HG03378 (cell line): ENCODE data around the gene SPATA46.

Source experiments
- ATAC-seq: cut with Tn5 transposase; IDR thresholded peaks from one replicate; pipeline ENCODE4 v1.9.1; 2021; ENCODE audit warnings: mild to moderate bottlenecking, moderate library complexity; ENCODE audit not compliant: unreplicated experiment

SPATA46 gene

DNA sequence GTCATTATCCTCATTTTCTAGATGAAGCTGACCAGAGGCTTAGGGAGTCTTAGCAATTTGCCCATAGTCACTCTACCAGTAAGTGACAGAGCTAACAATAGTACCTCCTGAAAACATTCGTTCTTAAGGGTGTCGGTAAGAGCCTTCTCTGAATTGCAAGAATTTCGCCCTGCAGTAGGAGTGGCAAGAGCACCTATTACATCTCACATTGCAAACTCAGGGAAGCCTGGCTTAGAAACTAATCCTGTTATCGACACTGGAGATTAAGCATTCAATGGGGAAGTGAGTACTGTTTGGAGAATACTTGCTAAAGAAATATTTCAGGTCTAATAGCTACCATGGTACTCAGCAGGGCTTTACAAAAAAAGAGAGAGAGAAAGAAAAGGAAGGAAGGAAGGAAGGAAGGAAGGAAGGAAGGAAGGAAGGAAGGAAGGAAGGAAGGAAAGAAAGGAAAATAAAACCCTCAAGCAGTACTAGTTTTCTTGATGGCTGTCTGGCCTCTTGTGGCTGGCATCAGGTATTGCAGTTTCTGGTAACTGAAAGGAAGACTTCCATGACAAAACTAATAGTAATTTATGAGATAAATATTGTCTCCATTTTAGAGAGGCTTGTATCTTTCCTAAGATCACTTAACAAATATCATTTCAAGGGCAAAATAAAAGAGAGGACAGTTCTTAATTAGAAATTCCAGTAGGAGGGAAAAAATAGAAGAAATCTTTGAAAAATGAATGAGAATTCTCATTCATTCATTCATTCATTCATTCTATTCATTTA, 15.3 kb upstream of the SPATA46 start:
- ATAC-seq = no peak

GRCh38 chr1:162390396-162391185, 13.9 kb upstream of the SPATA46 start:
- no peak for ATAC-seq

DNA sequence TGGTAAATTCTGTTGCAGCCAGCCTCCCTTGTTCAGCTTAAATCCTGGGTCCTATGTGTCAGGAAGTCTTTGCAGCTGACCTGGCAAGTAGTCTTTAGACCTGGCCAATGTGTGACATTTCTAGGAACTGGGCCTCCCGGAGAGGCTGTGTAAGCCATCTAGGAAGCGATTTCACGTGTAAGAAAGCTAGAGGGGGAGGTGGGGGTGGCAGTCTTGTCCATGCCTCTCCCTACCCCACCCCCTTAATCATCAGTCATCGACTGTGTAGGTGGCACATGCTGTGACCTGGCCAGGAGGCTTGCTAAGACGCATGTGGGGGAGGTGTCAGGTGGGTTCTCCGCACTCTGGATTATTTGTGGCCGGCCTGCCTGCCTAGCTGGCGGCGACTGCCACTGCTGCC, 13.3 kb upstream of the SPATA46 start:
- no peak for ATAC-seq

DNA sequence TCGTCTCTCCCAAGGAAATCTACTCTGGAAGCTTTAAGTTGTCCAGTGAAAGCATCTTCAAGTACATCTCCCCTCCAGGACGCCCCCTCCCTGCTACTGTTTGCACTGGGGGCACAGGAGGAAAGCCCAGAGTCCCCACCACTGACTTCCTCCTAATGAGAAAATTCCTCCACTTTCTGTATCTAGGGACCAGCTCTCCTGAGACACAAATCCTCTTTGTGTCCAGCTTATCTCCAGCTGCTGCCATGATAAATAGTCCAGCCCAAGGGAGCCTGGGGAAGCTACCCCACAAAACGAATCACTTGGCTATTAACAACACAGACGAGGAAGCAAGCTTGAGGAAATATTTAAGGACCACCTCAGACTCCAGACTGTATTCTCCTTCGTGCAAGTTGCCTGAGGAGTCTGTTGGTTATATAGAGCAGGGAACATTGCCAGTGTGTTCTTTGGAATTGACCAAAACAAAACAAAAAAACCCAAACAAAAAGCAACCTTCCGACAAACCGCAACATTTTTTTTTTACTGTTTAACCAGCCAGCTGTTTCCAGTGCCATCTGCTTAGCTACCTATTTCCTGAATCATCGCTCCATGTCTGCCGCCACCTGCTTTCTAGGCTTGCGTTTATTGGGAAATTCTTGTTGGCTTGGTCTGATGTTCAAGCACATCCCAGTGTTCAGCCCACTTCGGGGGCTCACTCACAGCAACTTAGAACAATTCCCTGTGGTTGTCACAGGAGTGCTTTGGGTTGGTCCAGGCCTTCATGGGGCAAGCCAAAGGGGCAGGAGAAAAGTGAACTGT, 12.6 kb upstream of the SPATA46 start:
- no peak for ATAC-seq

DNA sequence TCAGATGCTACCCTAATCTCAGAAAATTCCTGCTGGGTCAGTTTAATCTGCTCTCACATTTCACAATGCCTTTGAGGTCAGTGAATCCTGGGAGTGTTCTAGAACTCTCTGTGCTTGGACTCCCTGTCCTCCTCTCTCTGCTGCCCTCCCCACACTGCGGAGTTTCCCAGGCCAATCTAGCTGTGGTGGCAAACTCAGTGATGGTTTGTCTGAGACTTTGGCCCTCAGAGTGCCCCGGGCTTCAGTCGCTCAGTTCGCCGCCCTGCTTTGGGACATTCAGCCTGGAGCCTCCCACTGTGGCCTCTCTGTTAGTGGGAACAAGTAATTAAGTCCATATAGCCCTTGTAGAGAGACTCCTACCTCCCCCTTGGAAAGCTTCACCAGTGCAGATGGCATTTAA, 12.0 kb upstream of the SPATA46 start:
- no peak for ATAC-seq

DNA sequence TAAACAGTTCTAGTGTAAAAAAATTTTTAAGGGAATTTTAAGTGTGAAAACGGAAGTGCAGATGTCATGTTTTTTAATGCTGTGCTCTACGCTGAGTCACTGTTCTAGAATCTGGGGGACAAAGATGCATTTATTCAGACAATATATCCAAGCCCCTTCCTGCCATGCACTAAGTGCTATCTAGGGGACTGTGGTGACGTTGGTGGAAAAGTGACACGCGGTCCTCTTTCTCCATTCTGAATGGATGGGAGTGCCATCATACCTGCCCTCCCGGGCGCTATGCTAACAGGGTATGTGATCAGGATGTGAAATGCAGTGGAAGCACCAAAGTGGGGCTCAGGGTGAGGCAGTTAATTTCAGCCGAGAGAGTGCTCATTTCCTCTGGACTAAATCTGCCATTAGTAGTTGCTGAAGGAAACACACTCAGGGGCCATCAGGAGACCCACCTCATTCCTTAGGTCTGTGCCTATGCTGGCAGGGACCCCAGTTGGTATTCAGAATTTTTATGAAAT, 11.5 kb upstream of the SPATA46 start:
- ATAC-seq = no peak

- ATAC-seq = no peak
Measured at GRCh38 chr1:162387226-162388082, 10.8 kb upstream of the SPATA46 start.

DNA sequence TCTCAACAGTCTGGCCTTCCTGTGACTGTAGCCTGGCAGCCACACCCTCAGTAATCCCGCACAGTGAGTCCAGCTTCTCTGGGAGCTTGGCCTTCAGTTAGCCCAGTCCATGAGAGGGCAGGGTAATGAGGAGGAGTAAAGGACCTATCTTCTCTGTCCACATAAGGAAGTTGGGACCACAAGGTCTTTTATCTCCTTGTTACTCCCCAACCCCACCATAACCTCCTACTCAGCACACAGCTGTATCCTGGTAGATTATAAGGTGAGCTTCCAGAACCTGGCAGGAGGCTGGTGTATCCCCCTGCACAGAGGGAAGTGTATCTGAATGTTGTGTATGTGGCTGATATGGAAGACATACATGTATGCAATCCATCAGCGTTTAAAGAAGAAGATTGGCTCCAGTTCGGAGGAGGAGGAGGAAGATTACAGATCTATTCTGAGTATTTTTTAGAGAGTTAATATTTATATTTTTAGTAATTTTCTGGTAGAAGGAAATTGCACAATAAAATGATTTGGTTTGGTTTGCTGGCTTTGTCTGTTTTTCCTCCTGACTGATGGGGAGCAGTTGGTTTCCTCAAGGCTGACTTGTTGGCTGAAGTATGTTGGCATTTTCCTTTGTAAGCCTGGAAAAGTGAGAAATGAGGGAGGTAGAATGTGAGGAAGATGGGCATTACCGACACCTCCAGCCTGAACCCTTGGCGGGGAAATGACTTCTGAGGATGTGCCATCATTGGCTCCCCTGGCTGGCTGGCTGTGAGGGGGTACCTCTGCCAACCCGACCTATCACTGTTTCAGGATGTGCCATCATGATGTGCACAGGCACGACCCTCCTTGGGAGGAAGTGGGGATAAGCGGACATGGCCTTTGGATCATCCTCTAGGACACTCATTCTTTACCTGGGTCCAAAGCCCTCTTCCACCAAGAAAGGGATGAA, 9.9 kb upstream of the SPATA46 start:
- no peak for ATAC-seq

- no peak for ATAC-seq
Measured at GRCh38 chr1:162385702-162386101, 9.0 kb upstream of the SPATA46 start.

GRCh38 chr1:162385280-162385623, 8.6 kb upstream of the SPATA46 start:
- ATAC-seq = no peak

- ATAC-seq = no peak
Measured at GRCh38 chr1:162384601-162385279, 8.1 kb upstream of the SPATA46 start.

- ATAC-seq = no peak
Measured at GRCh38 chr1:162384116-162384515, 7.5 kb upstream of the SPATA46 start.

- ATAC-seq = no peak
Measured at GRCh38 chr1:162383516-162383915, 6.9 kb upstream of the SPATA46 start.

- no peak for ATAC-seq
Measured at GRCh38 chr1:162383091-162383490, 6.4 kb upstream of the SPATA46 start.

DNA sequence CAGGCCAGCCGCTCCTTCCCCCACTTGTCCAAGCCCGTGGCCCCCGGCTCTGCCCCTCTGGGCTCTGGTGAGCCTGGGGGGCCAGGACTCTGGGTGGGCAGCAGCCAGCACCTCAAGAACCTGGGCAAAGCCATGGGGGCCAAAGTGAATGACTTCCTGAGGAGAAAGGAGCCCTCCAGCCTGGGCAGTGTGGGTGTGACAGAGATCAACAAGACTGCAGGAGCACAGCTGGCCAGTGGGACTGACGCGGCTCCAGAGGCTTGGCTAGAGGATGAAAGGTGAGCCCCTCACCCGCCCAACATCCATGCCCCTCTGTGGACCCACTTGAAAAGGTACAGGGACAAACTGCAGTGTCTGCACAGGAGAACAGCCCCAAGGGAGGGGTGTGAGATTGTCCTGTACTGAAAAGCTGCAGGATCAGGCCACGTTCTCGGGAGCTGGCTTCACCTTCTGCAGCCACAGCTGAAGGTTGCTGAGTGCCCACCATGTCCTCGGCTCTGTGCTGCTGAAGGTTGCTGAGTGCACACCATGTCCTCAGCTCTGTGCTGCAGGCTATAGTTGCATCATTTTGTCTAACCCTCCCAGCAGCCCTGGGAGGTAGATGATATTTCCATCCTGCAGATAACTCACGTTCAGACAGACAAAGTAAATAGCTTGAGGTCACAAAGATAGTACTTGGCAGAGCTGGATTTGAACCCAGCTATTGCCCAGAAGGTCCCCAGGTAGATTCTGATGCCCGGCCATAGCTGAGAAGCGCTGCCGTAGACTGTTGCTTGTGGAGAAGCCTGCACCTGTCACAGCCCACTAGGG, 5.5 kb upstream of the SPATA46 start:
- ATAC-seq = no peak

GRCh38 chr1:162381383-162381782, 4.7 kb upstream of the SPATA46 start, which contains the start of gene C1orf226:
Gene C1orf226, plus strand, starts transcription at chr1:162381728. Its CDS starts 174 bp downstream, at chr1:162381902.
- no peak for ATAC-seq

GRCh38 chr1:162380061-162380846, 3.6 kb upstream of the SPATA46 start:
- no peak for ATAC-seq
